Duodenal mucosa (tissue), 2 donors: ENCODE results near the gene RAB32.

ENCODE experiments used
- H3K27ac ChIP-seq: one replicate; pipeline ENCODE4 v1.7.0; 2013; ENCODE audit warnings: low read depth, low read length
- H3K27me3 ChIP-seq, 2 donors: one replicate each; pipeline ENCODE4 v1.7.0; 2013; ENCODE audit warnings: low read length in 2 of 2, control low read depth in 1 of 2; ENCODE audit not compliant: insufficient read depth in 2 of 2, control insufficient read depth in 1 of 2
- H3K36me3 ChIP-seq, 2 donors: one replicate each; pipeline ENCODE4 v1.7.0; 2013; ENCODE audit warnings: low read length in 2 of 2, control low read depth in 1 of 2; ENCODE audit not compliant: insufficient read depth in 2 of 2, control insufficient read depth in 1 of 2
- H3K4me1 ChIP-seq, 2 donors: one replicate each; pipeline ENCODE4 v1.7.0; 2013; ENCODE audit warnings: low read length in 2 of 2, control low read depth in 1 of 2; ENCODE audit not compliant: insufficient read depth in 2 of 2, control insufficient read depth in 1 of 2
- H3K4me3 ChIP-seq, 2 donors: one replicate each; pipeline ENCODE4 v1.7.0; 2013; ENCODE audit warnings: low read length in 2 of 2, low read depth in 1 of 2
- H3K9ac ChIP-seq, 2 donors: one replicate each; pipeline ENCODE4 v1.7.0; 2013; ENCODE audit warnings: low read length in 2 of 2, low read depth in 1 of 2
- H3K9me3 ChIP-seq, 2 donors: one replicate each; pipeline ENCODE4 v1.7.0; 2013; ENCODE audit warnings: low read length in 2 of 2, control low read depth in 1 of 2; ENCODE audit not compliant: control insufficient read depth in 1 of 2

The RAB32 gene

GRCh38 chr6:146598772-146599405 is 55.3 kb downstream of the RAB32 start, which contains the start of gene ADGB:
Gene ADGB (plus strand): TSS chr6:146598972. CDS start chr6:146599041, 69 bp downstream.
- Histone ChIP-seq H3K36me3 (no peaks in the 10 kb centered on the region), H3K9ac (peak within 1 kb of the TSS in 1 of 2 donors; percentile 10), H3K27ac (no peak within 1 kb of the TSS), H3K4me1 (no peaks in the 10 kb centered on the region), H3K9me3 (no peaks in the 10 kb centered on the region), H3K4me3 (peak within 1 kb of the TSS; percentile 38 to 60), H3K27me3 (no peaks in the 10 kb centered on the region)

- Histone ChIP-seq H3K27me3 (no peaks in the 10 kb centered on the region), H3K27ac (no peak overlapping the region), H3K4me1 (no peaks in the 10 kb centered on the region), H3K9ac (no peak overlapping the region), H3K4me3 (no peak overlapping the region), H3K9me3 (no peaks in the 10 kb centered on the region), H3K36me3 (no peaks in the 10 kb centered on the region)
Measured at GRCh38 chr6:146601352-146601751, 57.7 kb downstream of the RAB32 start.

GRCh38 chr6:146602526-146602925 is 58.9 kb downstream of the RAB32 start:
- no peaks in the 10 kb centered on the region for H3K27me3 ChIP-seq
- H3K36me3 ChIP-seq, result no peaks in the 10 kb centered on the region
- no peaks in the 10 kb centered on the region for H3K4me1 ChIP-seq
- H3K4me3 ChIP-seq, result no peak overlapping the region
- no peak overlapping the region for H3K9ac ChIP-seq
- H3K9me3 ChIP-seq, result no peaks in the 10 kb centered on the region
- no peak overlapping the region for H3K27ac ChIP-seq
